LHCN-M2 (cell line): Measurements from ENCODE around the gene DPP7. TPM values are rescaled to one million over a fixed set of nuclear protein-coding genes. Genes with fewer than 3 reads are reported as not detected.
A peak's percentile ranks its signal among the peaks of the same experiment; 100 is the strongest.
"Not testable (repeated sequence)": the region's sequence is repeated elsewhere in the genome, so short reads cannot be mapped to it uniquely, and the experiment has no call there.

ENCODE experiments used
- DNase-seq: peaks from one replicate; pipeline ENCODE4 v3.0.0-alpha.2; 2012; ENCODE audit warnings: low read depth
- total RNA-seq: library from RNA; depleted of rRNA; stranded (reverse); fragments of >200 nt; gene quantifications from 2 replicates; pipeline ENCODE4 v1.2.3, GENCODE V29; 2014

The DPP7 gene
- total RNA-seq, 1 experiment from 2014 or later, result 91.5 TPM

GRCh38 chr9:137129456-137130175 lies 15.1 kb upstream of the DPP7 start:
- peak; percentile 88 for DNase-seq

GRCh38 chr9:137128862-137129455 lies 14.4 kb upstream of the DPP7 start:
- no peak for DNase-seq

- DNase-seq, result peak; percentile 29
Measured at GRCh38 chr9:137128158-137128861, 13.8 kb upstream of the DPP7 start.

- DNase-seq, result no peak
Measured at GRCh38 chr9:137127301-137128157, 13.0 kb upstream of the DPP7 start.

- DNase-seq, result no peak
Measured at GRCh38 chr9:137126786-137127185, 12.3 kb upstream of the DPP7 start.

- not testable (repeated sequence) for DNase-seq
Measured at GRCh38 chr9:137123952-137124462, 9.5 kb upstream of the DPP7 start.

GRCh38 chr9:137123468-137123837 lies 8.9 kb upstream of the DPP7 start:
- no peak for DNase-seq

- not testable (repeated sequence) for DNase-seq
Measured at GRCh38 chr9:137122796-137123467, 8.4 kb upstream of the DPP7 start.

- DNase-seq, result not testable (repeated sequence)
Measured at GRCh38 chr9:137121927-137122795, 7.6 kb upstream of the DPP7 start.

- not testable (repeated sequence) for DNase-seq
Measured at GRCh38 chr9:137118092-137118603, 3.6 kb upstream of the DPP7 start.

GRCh38 chr9:137117269-137117731 lies 2.8 kb upstream of the DPP7 start:
- DNase-seq, result no peak

GRCh38 chr9:137116728-137117127 lies 2.2 kb upstream of the DPP7 start:
- no peak for DNase-seq

GRCh38 chr9:137116027-137116507 lies 1.5 kb upstream of the DPP7 start:
- no peak for DNase-seq

GRCh38 chr9:137115394-137116026 lies 977 bp upstream of the DPP7 start:
- DNase-seq, result no peak

- DNase-seq, result no peak
Measured at GRCh38 chr9:137114220-137114612, 317 bp downstream of the DPP7 start.

- no peak for DNase-seq
Measured at GRCh38 chr9:137113385-137114159, 961 bp downstream of the DPP7 start.

- DNase-seq, result no peak
Measured at GRCh38 chr9:137112564-137113384, 1.8 kb downstream of the DPP7 start.
